ENCODE data around the gene ALOX5AP.

Gene ALOX5AP

GRCh38 chr13:30800107-30800506 is 64.8 kb downstream of the ALOX5AP start:
- DNase-seq: no peak

GRCh38 chr13:30802501-30802900 is 67.2 kb downstream of the ALOX5AP start:
- no peak for DNase-seq

GRCh38 chr13:30802953-30803478 is 67.7 kb downstream of the ALOX5AP start:
- peak; percentile 70 for DNase-seq

- DNase-seq: no peak
These were observed 68.4 kb downstream of the ALOX5AP start for GRCh38 chr13:30803749-30804148.

- DNase-seq: no peak
These were observed 69.1 kb downstream of the ALOX5AP start for GRCh38 chr13:30804474-30804873.

- no peak for DNase-seq
These were observed 69.8 kb downstream of the ALOX5AP start for GRCh38 chr13:30805132-30805537.

- DNase-seq: no peak
These were observed 70.3 kb downstream of the ALOX5AP start for GRCh38 chr13:30805603-30806011.

GRCh38 chr13:30806784-30807183 is 71.4 kb downstream of the ALOX5AP start:
- DNase-seq: no peak

- no peak for DNase-seq
These were observed 72.0 kb downstream of the ALOX5AP start for GRCh38 chr13:30807392-30807791.

GRCh38 chr13:30808600-30808999 is 73.3 kb downstream of the ALOX5AP start:
- no peak for DNase-seq

- no peak for DNase-seq
These were observed 74.4 kb downstream of the ALOX5AP start for GRCh38 chr13:30809787-30810186.

- DNase-seq: no peak
These were observed 74.9 kb downstream of the ALOX5AP start for GRCh38 chr13:30810261-30810701.

GRCh38 chr13:30810801-30811200 is 75.5 kb downstream of the ALOX5AP start:
- DNase-seq: no peak

Measured in CD4-positive, alpha-beta T cell treated with Interleukin-4 for 4 hours (primary cell).